Stimulated activated CD4-positive, alpha-beta T cell treated with anti-CD3 and anti-CD28 coated beads, Interleukin-12 subunit alpha, Interleukin-12 subunit beta, amount 100 ng/mL, for 4 hours (primary cell): Measurements from ENCODE around the gene FAM9B.
A peak's percentile ranks its signal among the peaks of the same experiment; 100 is the strongest.
"Not testable (repeated sequence)": the region's sequence is repeated elsewhere in the genome, so short reads cannot be mapped to it uniquely, and the experiment has no call there.

Experiments used
- DNase-seq: peaks from one replicate; pipeline ENCODE4 v3.0.0-alpha.2; 2020

The FAM9B gene

GRCh38 chrX:9033989-9034388 is at the start of gene FAM9B:
Gene FAM9B, minus strand, starts transcription at chrX:9034127. Its CDS starts 1,141 bp downstream, at chrX:9032986.
- DNase-seq: no peak

DNA sequence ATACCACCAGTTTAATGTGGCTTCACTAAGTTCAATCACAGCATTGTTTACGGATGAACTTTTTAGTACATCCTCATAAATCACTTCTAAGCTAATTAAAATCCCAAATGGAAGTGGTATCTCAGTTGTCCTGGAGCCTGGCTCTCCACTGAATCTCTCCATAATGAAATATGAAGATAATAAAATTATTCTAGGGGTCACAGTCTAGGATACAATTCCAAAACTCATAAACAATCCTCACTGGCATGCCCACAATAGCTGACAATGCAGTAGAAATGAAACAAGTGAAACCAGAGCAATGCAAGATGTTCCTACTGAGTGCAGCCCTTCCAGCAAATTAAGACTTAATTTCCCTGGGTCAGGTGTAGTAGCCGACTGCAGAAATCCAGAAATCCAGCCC is 47.3 kb upstream of the FAM9B start:
- DNase-seq: no peak

DNA sequence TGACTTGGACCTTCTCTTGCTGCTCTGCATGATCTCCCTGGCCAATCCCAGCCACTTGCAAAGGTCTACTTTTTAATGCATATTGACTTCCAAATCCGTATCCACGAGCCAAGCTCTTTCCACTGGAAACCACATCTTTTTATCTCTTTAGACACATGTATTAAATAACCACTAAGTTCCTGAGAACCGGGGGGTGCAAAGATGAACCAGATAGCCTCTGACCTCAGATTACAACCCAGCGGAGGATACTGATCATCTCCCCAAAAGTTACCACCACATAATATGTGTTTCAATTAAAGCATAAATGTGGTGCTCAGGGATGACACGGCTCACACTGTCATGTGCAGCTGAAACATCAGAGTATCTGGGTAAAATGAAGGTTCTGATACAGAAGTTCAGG is 40.4 kb upstream of the FAM9B start:
- no peak for DNase-seq

DNA sequence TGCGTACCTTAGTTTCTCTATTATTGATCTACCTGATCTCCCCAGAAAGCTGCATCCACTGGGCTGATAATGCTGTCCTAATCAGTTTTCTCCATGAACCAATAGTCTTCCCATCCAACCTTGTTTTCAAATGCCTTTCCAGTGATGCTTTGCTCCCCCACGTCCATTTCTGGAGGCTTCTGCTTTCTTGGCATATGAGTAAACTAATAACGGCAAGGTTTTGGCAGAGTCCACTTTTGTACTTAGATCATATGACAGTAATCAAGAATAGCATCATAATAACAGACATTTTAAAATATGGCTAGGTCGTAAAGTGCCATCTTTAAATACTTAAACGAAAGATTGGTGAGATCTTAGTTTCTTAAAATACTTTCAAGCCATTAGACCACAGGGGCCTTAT is 38.4 kb upstream of the FAM9B start:
- DNase-seq: no peak

DNA sequence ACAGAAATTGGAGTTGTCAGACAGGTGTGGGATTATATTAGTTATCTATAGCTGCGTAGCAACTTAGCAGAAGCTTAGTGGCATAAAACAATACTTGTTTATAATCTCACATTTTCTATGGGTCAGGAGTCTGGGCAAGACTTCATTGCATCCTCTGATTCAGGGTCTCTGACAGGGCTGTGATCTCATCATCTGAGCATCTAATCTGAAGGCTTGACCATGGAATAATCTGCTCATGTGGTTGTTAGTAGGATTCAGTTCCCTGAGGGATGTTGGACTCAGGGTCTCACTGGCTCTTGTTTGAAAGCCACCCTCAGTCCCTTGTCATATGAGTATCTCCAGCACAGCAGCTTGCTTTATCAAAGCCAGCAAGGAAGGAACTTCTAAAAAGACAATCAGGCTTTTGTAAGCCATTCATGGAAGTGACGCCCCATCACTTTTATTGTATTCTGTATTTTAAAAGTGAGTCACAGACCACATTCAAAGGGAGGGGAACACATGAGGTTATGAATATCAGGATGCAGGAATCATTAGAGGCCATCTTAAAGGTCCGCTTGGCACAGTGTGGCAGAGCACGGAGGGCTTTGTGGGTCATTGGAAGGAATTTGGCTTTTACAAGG is 37.2 kb upstream of the FAM9B start:
- no peak for DNase-seq

DNA sequence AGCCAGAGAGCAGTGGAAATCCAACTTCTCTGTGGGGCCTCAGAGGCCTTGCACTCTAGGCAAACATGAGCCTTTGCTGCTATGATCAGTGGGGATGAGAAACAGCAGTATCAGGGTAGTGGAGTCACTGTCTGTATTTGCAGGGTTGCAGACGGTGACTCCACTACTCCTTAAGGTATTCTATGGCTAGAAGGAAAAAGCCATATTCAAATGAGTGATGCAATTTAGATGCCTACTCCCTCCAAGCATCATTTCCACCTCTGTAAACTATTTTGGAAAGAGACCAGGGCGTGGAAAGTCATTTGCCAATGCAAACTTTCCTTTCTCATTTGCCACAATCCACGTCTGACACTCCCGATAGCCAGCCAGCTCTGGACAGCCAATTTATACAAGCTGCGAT is 35.6 kb upstream of the FAM9B start:
- no peak for DNase-seq

GRCh38 chrX:9064694-9065093 is 30.8 kb upstream of the FAM9B start:
- no peak for DNase-seq

GRCh38 chrX:9062641-9063040 is 28.7 kb upstream of the FAM9B start:
- no peak for DNase-seq

GRCh38 chrX:9055354-9055753 is 21.4 kb upstream of the FAM9B start:
- DNase-seq: no peak

- DNase-seq: no peak
These were observed 18.2 kb upstream of the FAM9B start for GRCh38 chrX:9052081-9052480.

- DNase-seq: no peak
These were observed 16.4 kb upstream of the FAM9B start for GRCh38 chrX:9050331-9050730.

DNA sequence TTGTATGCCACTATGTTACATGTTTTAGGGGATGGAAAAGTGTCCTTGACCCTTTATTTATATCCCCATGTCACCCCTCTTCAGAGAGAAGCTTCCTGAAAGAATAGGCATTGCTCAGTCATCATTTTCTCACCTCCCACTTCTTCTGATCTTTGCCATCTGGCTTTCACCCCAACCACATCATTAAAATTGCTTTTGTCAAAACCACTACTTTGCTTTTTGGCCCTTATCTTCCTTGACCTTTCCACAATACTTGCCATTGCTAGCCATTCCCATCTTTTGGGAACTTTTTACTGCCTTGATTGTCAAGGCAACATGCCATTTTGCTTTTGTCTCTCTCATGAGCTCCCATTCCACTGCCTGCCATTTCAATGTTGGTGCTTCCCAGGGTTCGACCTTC is 14.9 kb upstream of the FAM9B start:
- DNase-seq: no peak

DNA sequence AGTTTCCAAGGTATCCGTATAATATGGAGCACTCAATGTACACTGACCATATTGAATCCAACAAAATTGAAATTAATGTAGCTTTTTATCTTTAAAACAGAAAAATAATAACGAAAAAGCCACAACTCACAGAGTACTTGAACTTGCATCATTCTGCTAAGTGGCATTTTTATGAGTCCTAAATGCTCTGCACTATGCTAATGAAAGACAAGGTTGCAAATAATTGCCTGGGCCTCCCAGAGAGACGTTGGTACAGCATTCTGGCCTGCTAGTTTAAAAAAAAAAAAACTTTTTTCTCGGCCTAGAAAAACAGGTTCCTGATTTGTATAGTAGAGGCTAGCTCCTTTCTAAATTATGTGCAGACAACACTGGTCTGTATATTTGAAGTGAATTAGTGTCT is 4.3 kb upstream of the FAM9B start:
- no peak for DNase-seq

GRCh38 chrX:9037296-9037695 is 3.4 kb upstream of the FAM9B start:
- no peak for DNase-seq

- DNase-seq: no peak
These were observed 341 bp downstream of the FAM9B start for GRCh38 chrX:9033586-9033985.

DNA sequence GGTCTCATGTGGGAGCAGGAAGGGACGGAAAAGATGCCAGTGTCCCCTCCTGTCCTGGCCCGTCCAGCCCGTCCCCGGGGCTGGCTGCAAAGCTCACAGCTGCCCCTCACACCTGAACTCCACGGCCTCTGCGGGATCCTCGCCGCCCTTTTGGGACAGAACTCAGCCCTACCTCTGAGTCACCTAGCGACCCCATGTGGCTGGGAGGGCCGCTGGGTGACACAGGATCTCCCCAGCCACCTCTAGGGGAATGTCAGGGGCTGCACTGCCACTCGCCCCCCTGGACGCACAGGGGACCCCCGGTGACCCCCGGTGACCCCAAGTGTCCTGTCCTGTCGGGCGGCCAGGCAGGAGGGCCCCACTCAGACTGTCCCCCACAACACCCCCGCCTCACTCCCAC is 748 bp downstream of the FAM9B start:
- DNase-seq: no peak

DNA sequence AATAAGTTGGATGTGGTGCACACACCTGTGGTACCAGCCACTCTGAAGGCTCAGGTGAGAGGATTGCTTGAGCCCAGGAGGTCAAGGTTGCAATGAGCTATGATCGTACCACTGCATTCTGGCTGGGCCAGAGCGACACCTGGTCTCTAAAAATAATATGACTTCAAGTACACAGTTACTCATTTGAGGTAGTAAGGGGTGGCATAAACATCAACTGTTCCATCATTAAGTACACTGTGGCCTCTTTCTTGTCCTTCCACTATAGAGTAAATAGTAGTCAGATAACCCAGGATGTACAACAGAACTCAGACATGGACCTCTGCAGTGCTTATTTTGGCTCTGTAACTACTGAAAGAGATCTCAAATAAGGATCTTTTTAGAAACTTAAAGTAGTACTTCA is 10.6 kb downstream of the FAM9B start:
- no peak for DNase-seq

GRCh38 chrX:9019151-9019550 is 14.8 kb downstream of the FAM9B start:
- no peak for DNase-seq

- DNase-seq: not testable (repeated sequence)
These were observed 15.6 kb downstream of the FAM9B start for GRCh38 chrX:9018332-9018731.

GRCh38 chrX:9003041-9003440 is 30.9 kb downstream of the FAM9B start:
- no peak for DNase-seq

- DNase-seq: peak; percentile 18
These were observed 45.5 kb downstream of the FAM9B start for GRCh38 chrX:8988446-8988845.

GRCh38 chrX:8987672-8988250 is 46.2 kb downstream of the FAM9B start:
- no peak for DNase-seq

GRCh38 chrX:8984231-8984630 is 49.7 kb downstream of the FAM9B start:
- DNase-seq: no peak

DNA sequence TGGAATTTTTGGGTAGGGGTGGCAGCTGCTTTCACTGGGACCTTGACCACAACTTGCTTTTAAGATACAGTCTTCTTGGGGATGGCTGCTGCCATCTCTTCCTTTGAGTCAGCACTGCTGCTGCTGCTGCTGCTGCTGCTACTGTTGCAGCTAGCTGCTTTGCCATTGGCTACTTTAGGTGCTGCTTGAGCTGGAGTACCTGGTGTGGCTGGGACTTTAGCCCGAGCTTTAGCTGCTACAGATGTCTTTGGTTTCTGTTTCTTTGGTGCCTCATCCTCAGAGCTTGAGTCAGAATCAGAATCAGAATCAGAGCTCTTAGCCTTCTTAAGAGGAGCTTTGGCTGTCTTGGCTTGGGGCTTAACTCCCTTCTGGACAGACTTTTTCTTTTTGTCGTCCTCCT is 52.2 kb downstream of the FAM9B start:
- no peak for DNase-seq

DNA sequence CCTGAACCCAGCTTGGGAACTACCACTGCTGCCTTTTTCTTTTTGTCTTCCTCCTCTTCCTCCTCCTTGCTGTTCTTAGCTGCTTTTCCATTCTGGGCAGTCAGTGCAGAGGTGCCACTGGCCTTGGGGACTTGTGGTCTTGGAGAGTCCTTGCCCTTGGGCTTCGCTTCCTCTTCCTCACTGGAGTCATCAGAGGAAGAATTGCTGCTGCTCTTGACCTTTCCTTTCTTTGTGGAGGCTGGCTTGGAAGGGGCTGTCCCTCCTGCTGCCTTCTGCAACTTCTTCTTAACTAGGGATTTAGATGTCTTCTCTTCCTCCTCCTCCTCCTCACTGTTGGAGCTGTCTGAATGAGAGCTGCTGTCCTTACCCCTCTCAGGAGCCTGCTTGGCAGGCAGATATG is 53.2 kb downstream of the FAM9B start:
- DNase-seq: no peak
